SK-N-SH (cell line): Measurements from ENCODE around the gene MN1. TPM values are rescaled to one million over a fixed set of nuclear protein-coding genes. Genes with fewer than 3 reads are reported as not detected.

Experiments
- CTCF ChIA-PET: fragments of 300-600, 350-600 bp; formaldehyde crosslinking; extraction: SDS; loops from one replicate; lab custom pipeline; 2021; lab: Yijun Ruan, JAX
- POLR2A ChIA-PET: fragments of 350-600 bp; sonication (Branson Sonifier 250); formaldehyde crosslinking; extraction: SDS; loops from one replicate; lab custom pipeline; 2020; ENCODE audit warnings: antibody characterized with exemption, inconsistent platforms; lab: Yijun Ruan, JAX
- DNase-seq: peaks from one replicate; pipeline ENCODE4 v3.0.0; 2012
- H2AFZ ChIP-seq: fragments of 200-600 bp; sonication (generic); 2 replicates; pipeline ENCODE4 v1.8.1; 2016; ENCODE audit warnings: antibody characterized with exemption, mild to moderate bottlenecking, low read depth
- H3F3A ChIP-seq: fragments of 200-600 bp; sonication (generic); replicated peaks from 2 replicates; pipeline ENCODE3; 2016; ENCODE audit warnings: antibody characterized with exemption, mild to moderate bottlenecking; ENCODE audit not compliant: insufficient read depth
- H3K27ac ChIP-seq, 2 experiments: fragments of 200-500 bp in 1 of 2; fragments of 200-600 bp in 1 of 2; sonication (Bioruptor generic) in 1 of 2; sonication (generic), shearing (Covaris generic) in 1 of 2; 2 replicates each; pipeline versions ENCODE4 v1.5.1 to v1.6.1; 2014 to 2016; ENCODE audit warnings: low read depth in 2 of 2, inconsistent platforms in 1 of 2, low read length in 1 of 2, mild to moderate bottlenecking in 1 of 2, mixed read lengths in 1 of 2
- H3K27me3 ChIP-seq: fragments of 200-600 bp; sonication (generic), shearing (Covaris generic); 2 replicates; pipeline ENCODE4 v1.6.1; 2016; ENCODE audit warnings: mixed run types; ENCODE audit not compliant: insufficient read depth
- H3K36me3 ChIP-seq, 2 experiments: fragments of 200-500 bp in 1 of 2; fragments of 200-600 bp in 1 of 2; sonication (Bioruptor generic) in 1 of 2; sonication (generic) in 1 of 2; replicated peaks in 1 of 2; 2 replicates each; pipeline versions ENCODE3 to v1.5.1; 2014 to 2016; ENCODE audit warnings: low read length in 1 of 2, mild to moderate bottlenecking in 1 of 2; ENCODE audit not compliant: insufficient read depth in 2 of 2, control insufficient read depth in 1 of 2
- H3K4me1 ChIP-seq, 2 experiments: fragments of 200-500 bp in 1 of 2; fragments of 200-600 bp in 1 of 2; sonication (Bioruptor generic) in 1 of 2; sonication (generic), shearing (Covaris generic) in 1 of 2; 2 replicates each; pipeline versions ENCODE4 v1.5.1 to v1.6.1; 2014 to 2016; ENCODE audit warnings: low read depth in 1 of 2, low read length in 1 of 2, mixed run types in 1 of 2; ENCODE audit not compliant: insufficient read depth in 2 of 2, control insufficient read depth in 1 of 2
- H3K4me2 ChIP-seq: fragments of 200-600 bp; sonication (generic), shearing (Covaris generic); 2 replicates; pipeline ENCODE4 v1.6.1; 2017; ENCODE audit warnings: mixed run types
- H3K4me3 ChIP-seq, 2 experiments: fragments of 200-500 bp in 1 of 2; fragments of 200-600 bp in 1 of 2; sonication (Bioruptor generic) in 1 of 2; sonication (generic), shearing (Covaris generic) in 1 of 2; 2 replicates each; pipeline versions ENCODE4 v1.5.1 to v1.8.1; 2014 to 2016; ENCODE audit warnings: low read depth in 2 of 2, inconsistent platforms in 1 of 2, low read length in 1 of 2, mild to moderate bottlenecking in 1 of 2, mixed read lengths in 1 of 2, moderate library complexity in 1 of 2
- H3K79me2 ChIP-seq: fragments of 200-600 bp; sonication (generic); 2 replicates; pipeline ENCODE4 v1.8.1; 2017; ENCODE audit warnings: mild to moderate bottlenecking; ENCODE audit not compliant: insufficient read depth
- H3K9ac ChIP-seq: fragments of 200-600 bp; sonication (generic); 2 replicates; pipeline ENCODE4 v1.6.1; 2017; ENCODE audit warnings: mixed run types
- H3K9me2 ChIP-seq: fragments of 200-600 bp; sonication (generic); 2 replicates; pipeline ENCODE4 v1.6.1; 2017; ENCODE audit warnings: mixed run types
- H3K9me3 ChIP-seq: fragments of 200-600 bp; sonication (generic); 2 replicates; pipeline ENCODE4 v1.6.1; 2017; ENCODE audit warnings: mixed run types, mild to moderate bottlenecking, moderate library complexity
- H4K20me1 ChIP-seq: fragments of 200-600 bp; sonication (generic); 2 replicates; pipeline ENCODE4 v1.6.1; 2017; ENCODE audit warnings: mild to moderate bottlenecking, mixed run types; ENCODE audit not compliant: insufficient read depth
- FOSL2 ChIP-seq: IDR thresholded peaks from 2 replicates; pipeline ENCODE4 v1.4.0; 2012; ENCODE audit warnings: low read depth, mild to moderate bottlenecking, moderate library complexity, borderline replicate concordance
- FOXJ3 ChIP-seq: sonication (generic); formaldehyde crosslinking; IDR thresholded peaks from 2 replicates; pipeline ENCODE4 v1.5.1; 2020; ENCODE audit warnings: mild to moderate bottlenecking, missing genetic modification reagents
- JUND ChIP-seq: IDR thresholded peaks from 2 replicates; pipeline ENCODE4 v1.4.0; 2012
- MXI1 ChIP-seq: IDR thresholded peaks from 2 replicates; pipeline ENCODE4 v1.6.1; 2012; ENCODE audit warnings: mild to moderate bottlenecking, low read depth, low read length, improper control_type of control experiment
- NFIC ChIP-seq: IDR thresholded peaks from 2 replicates; pipeline ENCODE4 v1.4.0; 2012; ENCODE audit warnings: borderline replicate concordance
- POLR2AphosphoS5 ChIP-seq: IDR thresholded peaks from 2 replicates; pipeline ENCODE4 v1.6.1; 2012; ENCODE audit warnings: low read depth, low read length
- RCOR1 ChIP-seq: fragments of 150-350 bp; IDR thresholded peaks from 2 replicates; pipeline ENCODE4 v1.6.1; 2017; ENCODE audit warnings: antibody characterized with exemption, low read length
- WGBS: methylation state at CpG from one replicate; pipeline ENCODE4 v1.1.6; 2017; ENCODE audit warnings: low lambda C conversion rate; 5-methylcytosine and 5-hydroxymethylcytosine counted together
- polyA plus RNA-seq, 3 experiments: library from polyadenylated mRNA; depleted of rRNA; stranded (reverse); fragments of >200 nt; gene quantifications; 2 replicates each; pipeline ENCODE4 v1.2.3, GENCODE V29; 2012
- TF ChIP-seq, protein P1 (sequence below): IDR thresholded peaks from 2 replicates; pipeline ENCODE4 v1.4.0; 2012; ENCODE audit warnings: low read depth, borderline replicate concordance
- TF ChIP-seq, protein P2 (sequence below): IDR thresholded peaks from 2 replicates; pipeline ENCODE4 v1.6.1; 2012; ENCODE audit warnings: mild to moderate bottlenecking, low read depth, low read length, moderate library complexity
- TF ChIP-seq, protein P3 (sequence below): IDR thresholded peaks from 2 replicates; pipeline ENCODE4 v1.4.0; 2012; ENCODE audit warnings: low read depth
- TF ChIP-seq, protein P4 (sequence below): IDR thresholded peaks from 2 replicates; pipeline ENCODE4 v1.4.0; 2012; ENCODE audit warnings: low read depth, borderline replicate concordance

The MN1 gene
- polyA plus RNA-seq, 1 of the 3 experiments (the other 2 are of a cell fraction): 0.20 TPM

DNA sequence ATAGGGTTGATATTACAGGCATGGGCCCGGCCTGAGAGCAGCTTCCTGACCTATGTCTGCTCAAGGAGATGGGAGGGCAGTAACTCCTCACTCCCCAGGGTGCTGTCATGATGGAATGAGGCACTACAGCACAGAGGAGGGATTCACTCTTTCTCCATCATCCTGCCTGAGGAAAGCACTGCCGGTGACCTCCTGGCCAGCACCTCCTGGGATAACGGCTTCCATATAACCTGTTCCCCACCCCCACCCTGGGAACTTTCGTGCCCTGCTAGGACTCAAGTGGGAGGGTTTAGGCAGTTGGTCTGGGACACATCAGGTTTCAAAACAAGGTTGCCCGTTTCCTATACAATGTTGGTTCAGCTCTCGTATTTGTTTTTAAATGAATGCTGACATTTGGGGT lies 42.7 kb upstream of the MN1 start:
- H3K9me2 ChIP-seq: no peaks in the 10 kb centered on the region
- H3K9me3 ChIP-seq: no peaks in the 10 kb centered on the region
- H2AFZ ChIP-seq: no peak overlapping the region
- no peaks in the 10 kb centered on the region for H3F3A ChIP-seq
- peaks cover 5 to 18% of the 10 kb centered on the region in 2 experiments for H3K36me3 ChIP-seq
- H3K4me3 ChIP-seq: no peak overlapping the region
- 96% methylated on average over 5 of the region's 6 CpGs for WGBS
- no peak for DNase-seq
- peak overlapping the region in 1 of 2 experiments; percentile 98; a peak in 2 of 4 replicates for H3K27ac ChIP-seq
- no peak overlapping the region for H3K4me2 ChIP-seq
- TF ChIP-seq RCOR1 (no peak), POLR2AphosphoS5 (no peak), JUND (no peak), FOXJ3 (CRISPR knock-in tag) (no peak), MXI1 (no peak), NFIC (no peak), FOSL2 (no peak)
- TF ChIP-seq, protein P1, sequence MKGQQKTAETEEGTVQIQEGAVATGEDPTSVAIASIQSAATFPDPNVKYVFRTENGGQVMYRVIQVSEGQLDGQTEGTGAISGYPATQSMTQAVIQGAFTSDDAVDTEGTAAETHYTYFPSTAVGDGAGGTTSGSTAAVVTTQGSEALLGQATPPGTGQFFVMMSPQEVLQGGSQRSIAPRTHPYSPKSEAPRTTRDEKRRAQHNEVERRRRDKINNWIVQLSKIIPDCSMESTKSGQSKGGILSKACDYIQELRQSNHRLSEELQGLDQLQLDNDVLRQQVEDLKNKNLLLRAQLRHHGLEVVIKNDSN: no peak
- TF ChIP-seq, protein P2, sequence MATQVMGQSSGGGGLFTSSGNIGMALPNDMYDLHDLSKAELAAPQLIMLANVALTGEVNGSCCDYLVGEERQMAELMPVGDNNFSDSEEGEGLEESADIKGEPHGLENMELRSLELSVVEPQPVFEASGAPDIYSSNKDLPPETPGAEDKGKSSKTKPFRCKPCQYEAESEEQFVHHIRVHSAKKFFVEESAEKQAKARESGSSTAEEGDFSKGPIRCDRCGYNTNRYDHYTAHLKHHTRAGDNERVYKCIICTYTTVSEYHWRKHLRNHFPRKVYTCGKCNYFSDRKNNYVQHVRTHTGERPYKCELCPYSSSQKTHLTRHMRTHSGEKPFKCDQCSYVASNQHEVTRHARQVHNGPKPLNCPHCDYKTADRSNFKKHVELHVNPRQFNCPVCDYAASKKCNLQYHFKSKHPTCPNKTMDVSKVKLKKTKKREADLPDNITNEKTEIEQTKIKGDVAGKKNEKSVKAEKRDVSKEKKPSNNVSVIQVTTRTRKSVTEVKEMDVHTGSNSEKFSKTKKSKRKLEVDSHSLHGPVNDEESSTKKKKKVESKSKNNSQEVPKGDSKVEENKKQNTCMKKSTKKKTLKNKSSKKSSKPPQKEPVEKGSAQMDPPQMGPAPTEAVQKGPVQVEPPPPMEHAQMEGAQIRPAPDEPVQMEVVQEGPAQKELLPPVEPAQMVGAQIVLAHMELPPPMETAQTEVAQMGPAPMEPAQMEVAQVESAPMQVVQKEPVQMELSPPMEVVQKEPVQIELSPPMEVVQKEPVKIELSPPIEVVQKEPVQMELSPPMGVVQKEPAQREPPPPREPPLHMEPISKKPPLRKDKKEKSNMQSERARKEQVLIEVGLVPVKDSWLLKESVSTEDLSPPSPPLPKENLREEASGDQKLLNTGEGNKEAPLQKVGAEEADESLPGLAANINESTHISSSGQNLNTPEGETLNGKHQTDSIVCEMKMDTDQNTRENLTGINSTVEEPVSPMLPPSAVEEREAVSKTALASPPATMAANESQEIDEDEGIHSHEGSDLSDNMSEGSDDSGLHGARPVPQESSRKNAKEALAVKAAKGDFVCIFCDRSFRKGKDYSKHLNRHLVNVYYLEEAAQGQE: no peak
- TF ChIP-seq, protein P3, sequence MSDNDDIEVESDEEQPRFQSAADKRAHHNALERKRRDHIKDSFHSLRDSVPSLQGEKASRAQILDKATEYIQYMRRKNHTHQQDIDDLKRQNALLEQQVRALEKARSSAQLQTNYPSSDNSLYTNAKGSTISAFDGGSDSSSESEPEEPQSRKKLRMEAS: no peak
- TF ChIP-seq, protein P4, sequence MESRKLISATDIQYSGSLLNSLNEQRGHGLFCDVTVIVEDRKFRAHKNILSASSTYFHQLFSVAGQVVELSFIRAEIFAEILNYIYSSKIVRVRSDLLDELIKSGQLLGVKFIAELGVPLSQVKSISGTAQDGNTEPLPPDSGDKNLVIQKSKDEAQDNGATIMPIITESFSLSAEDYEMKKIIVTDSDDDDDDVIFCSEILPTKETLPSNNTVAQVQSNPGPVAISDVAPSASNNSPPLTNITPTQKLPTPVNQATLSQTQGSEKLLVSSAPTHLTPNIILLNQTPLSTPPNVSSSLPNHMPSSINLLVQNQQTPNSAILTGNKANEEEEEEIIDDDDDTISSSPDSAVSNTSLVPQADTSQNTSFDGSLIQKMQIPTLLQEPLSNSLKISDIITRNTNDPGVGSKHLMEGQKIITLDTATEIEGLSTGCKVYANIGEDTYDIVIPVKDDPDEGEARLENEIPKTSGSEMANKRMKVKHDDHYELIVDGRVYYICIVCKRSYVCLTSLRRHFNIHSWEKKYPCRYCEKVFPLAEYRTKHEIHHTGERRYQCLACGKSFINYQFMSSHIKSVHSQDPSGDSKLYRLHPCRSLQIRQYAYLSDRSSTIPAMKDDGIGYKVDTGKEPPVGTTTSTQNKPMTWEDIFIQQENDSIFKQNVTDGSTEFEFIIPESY: no peak
- peaks cover 11 to 56% of the 10 kb centered on the region in 2 experiments; a peak in 3 of 4 replicates for H3K4me1 ChIP-seq
- H3K79me2 ChIP-seq: no peaks in the 10 kb centered on the region
- ChIA-PET CTCF (interaction anchor here (0.6 kb wide), 1 partner anchor 36 kb away, joined by 3 read pairs; no protein-coding TSS in a partner anchor), POLR2A (interaction anchor here (1.0 kb wide), 1 partner anchor 9 kb away, joined by 4 read pairs; no protein-coding TSS in a partner anchor)
- H4K20me1 ChIP-seq: no peaks in the 10 kb centered on the region
- no peaks in the 10 kb centered on the region for H3K27me3 ChIP-seq
- H3K9ac ChIP-seq: no peak overlapping the region
